Left hindlimb (tissue), 1 donor: ENCODE data around the gene OR6B3.
"Not testable (repeated sequence)": the region's sequence is repeated elsewhere in the genome, so short reads cannot be mapped to it uniquely, and the experiment has no call there.

ENCODE experiments used
- DNase-seq: peaks from one replicate; pipeline ENCODE4 v3.0.0-alpha.2; 2018

OR6B3 gene

GRCh38 chr2:240053173-240054155 is at the start of gene OR6B3:
OR6B3 (minus strand) TSS chr2:240053521.
- no peak for DNase-seq

GRCh38 chr2:240098349-240098748 is 45.0 kb upstream of the OR6B3 start:
- no peak for DNase-seq

- DNase-seq: no peak
Observed at GRCh38 chr2:240095556-240096523, 42.5 kb upstream of the OR6B3 start.

- DNase-seq: no peak
Observed at GRCh38 chr2:240089306-240089705, 36.0 kb upstream of the OR6B3 start.

- DNase-seq: no peak
Observed at GRCh38 chr2:240086563-240086962, 33.2 kb upstream of the OR6B3 start.

- DNase-seq: no peak
Observed at GRCh38 chr2:240078631-240079030, 25.3 kb upstream of the OR6B3 start.

- no peak for DNase-seq
Observed at GRCh38 chr2:240077442-240077841, 24.1 kb upstream of the OR6B3 start.

- DNase-seq: no peak
Observed at GRCh38 chr2:240074545-240074944, 21.2 kb upstream of the OR6B3 start.

- no peak for DNase-seq
Observed at GRCh38 chr2:240070907-240071306, 17.6 kb upstream of the OR6B3 start.

- no peak for DNase-seq
Observed at GRCh38 chr2:240069829-240070228, 16.5 kb upstream of the OR6B3 start.

- no peak for DNase-seq
Observed at GRCh38 chr2:240068193-240068592, 14.9 kb upstream of the OR6B3 start.

- DNase-seq: no peak
Observed at GRCh38 chr2:240066489-240066888, 13.2 kb upstream of the OR6B3 start.

- DNase-seq: no peak
Observed at GRCh38 chr2:240064898-240065297, 11.6 kb upstream of the OR6B3 start.

- DNase-seq: no peak
Observed at GRCh38 chr2:240060977-240061591, 7.8 kb upstream of the OR6B3 start.

GRCh38 chr2:240056678-240057077 is 3.4 kb upstream of the OR6B3 start:
- DNase-seq: no peak

- no peak for DNase-seq
Observed at GRCh38 chr2:240055177-240055917, 2.0 kb upstream of the OR6B3 start.

- no peak for DNase-seq
Observed at GRCh38 chr2:240052524-240052923, 797 bp downstream of the OR6B3 start.

- no peak for DNase-seq
Observed at GRCh38 chr2:240051697-240052096, 1.6 kb downstream of the OR6B3 start.

- no peak for DNase-seq
Observed at GRCh38 chr2:240050278-240050677, 3.0 kb downstream of the OR6B3 start.

- DNase-seq: no peak
Observed at GRCh38 chr2:240048237-240048636, 5.1 kb downstream of the OR6B3 start.

GRCh38 chr2:240045098-240045497 is 8.2 kb downstream of the OR6B3 start:
- no peak for DNase-seq

- DNase-seq: not testable (repeated sequence)
Observed at GRCh38 chr2:240044096-240044495, 9.2 kb downstream of the OR6B3 start.
